ENCODE results near the gene PEX6.
"Not testable (repeated sequence)": the region's sequence is repeated elsewhere in the genome, so short reads cannot be mapped to it uniquely, and the experiment has no call there.

PEX6 gene

DNA sequence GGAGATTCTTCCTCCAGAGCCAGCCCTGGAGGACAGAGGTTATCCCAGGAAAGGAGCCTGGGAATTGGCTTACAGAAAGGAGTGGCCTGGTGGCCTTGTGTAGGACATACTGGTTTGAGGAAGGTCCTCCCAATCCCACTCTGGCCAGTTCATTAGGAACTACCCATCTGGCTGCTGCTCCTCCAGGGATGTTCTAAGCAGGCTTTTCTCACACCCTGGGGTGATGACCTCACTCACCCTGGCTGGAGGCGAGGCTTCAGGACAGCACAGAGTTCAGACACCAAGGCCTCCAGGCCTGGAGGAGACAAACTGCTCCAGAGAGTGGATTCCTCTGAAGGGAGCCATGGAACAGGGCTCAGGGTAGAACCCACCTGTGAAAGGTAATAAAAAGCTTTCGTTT is 9.6 kb downstream of the PEX6 start:
- FAIRE-seq: no peak
- no peak for DNase-seq (ENCODE audit: insufficient read length, low spot score)

DNA sequence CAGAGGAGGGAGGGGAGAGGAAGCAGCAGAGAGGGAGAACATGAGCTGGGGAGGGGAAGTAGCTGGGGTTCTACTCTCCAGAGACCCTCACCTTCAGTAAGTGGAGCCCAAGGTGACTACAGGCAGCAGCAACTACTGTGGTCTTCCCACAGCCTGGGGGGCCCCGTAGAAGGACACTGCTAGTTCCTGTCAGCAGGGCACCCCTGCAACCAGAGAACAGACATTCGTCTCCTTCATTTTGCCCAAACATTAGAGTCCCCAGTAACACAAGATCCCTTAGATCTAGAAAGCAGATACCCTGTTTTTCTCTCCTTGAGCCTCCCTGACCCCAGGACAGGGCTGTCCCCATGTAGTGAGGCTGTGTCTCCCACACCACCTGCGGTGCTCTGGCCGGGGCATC is 10.2 kb downstream of the PEX6 start:
- no peak for DNase-seq (ENCODE audit: insufficient read length, low spot score)
- no peak for FAIRE-seq

DNA sequence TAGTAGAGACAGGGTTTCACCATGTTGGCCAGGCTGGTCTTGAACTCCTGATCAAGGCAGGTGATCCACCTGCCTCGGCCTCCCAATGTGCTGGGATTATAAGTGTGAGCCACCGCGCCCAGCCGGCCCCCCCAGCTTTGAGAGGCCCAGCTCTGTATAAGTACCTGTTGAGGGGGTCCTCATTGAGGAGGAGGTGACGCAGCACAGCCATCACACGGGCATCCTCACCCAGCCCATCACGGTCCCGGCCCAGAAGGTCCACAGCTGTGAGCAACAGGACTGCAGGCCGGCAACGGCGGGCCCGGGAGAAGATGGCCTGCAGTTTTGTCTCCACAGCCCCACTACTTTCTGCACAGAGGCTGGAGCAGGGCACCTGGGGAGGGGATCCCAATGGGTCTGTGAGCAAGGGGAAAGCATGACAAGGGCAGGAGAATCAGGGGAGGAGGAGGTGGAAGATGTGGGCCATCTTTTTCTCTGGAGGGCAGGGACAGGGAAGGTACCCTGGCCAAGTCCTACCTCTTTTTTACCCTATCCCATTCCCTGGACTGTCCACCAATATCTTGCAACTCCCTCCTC is 10.8 kb downstream of the PEX6 start:
- no peak for DNase-seq (ENCODE audit: insufficient read length, low spot score)
- FAIRE-seq: no peak

DNA sequence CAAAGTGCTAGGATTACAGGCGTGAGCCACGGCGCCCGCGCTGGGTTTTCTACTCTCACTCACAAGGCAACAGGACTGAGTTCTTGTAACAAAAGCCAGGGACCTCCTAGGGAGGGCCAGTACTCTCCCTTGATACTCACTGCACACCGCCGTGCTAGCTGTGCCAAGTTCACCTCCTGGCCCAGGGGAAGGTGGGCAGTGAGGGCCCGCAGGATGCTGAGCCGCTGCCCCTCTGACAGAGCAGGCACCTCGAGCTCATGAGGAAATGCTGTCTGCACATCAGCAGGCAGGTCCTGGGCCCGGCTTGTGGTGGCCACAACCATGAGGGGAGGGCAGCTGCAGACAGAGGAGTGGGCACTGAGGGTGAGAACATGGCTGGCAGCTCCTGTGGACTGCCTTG is 11.8 kb downstream of the PEX6 start:
- FAIRE-seq (peak; percentile 58), DNase-seq (ENCODE audit: insufficient read length, low spot score) (no peak)

DNA sequence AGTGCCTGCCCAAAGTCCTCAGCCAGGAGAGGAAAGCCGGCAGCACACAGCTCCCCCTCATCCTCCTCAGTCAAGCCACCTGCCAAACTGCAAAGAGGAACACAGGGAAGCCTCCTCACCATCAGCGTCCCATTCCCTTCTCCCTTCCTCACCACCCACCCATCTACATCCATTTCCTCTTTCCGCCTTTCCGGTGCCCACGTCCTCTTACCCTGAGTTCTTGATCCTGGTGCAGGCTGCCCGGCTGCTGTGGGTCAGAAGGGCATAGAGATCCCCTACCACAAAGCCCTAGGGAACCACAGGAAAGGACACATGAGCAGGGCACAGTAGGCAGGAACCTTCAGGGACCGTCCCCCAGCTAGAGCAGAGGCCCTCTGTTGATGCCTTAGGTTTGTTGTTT is 12.4 kb downstream of the PEX6 start:
- FAIRE-seq: no peak
- no peak for DNase-seq (ENCODE audit: insufficient read length, low spot score)

DNA sequence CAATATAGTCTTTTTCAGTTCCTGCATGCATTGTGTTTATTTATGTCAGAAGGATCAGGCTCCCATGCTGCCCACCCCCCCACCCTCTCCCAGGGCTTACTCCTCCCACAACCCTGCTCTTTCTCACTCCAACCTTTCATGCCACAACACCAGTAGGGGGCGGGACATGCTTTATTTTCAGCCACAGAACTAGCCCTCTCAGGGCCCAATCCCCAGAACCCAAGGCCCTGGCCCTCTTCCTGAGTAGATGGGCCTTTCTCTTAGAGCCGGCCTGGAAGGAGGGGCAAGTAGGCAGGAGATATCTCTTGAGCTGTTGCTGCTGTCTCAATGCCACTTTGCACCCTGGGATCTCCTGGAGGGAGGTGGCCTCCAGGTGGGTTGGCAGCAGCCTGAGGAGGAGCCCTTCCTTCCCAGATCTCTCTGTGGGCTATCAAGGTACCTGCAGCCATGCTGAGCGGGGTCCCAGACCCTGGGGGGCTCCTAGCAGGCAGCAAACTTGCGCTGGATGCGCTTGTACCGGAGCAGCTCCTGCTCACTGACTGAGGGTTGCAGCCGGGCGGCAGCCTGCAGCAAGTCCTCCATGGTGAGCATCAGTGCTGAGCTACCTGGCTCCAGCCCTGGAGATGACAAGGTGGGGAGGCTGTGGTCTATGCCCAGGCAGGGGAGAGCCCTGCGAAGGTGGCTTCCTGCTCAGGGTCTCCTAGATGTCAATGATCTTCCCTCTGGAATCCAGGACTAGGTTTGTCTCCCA is 15.0 kb downstream of the PEX6 start:
- DNase-seq (ENCODE audit: insufficient read length, low spot score): peak; percentile 40

DNA sequence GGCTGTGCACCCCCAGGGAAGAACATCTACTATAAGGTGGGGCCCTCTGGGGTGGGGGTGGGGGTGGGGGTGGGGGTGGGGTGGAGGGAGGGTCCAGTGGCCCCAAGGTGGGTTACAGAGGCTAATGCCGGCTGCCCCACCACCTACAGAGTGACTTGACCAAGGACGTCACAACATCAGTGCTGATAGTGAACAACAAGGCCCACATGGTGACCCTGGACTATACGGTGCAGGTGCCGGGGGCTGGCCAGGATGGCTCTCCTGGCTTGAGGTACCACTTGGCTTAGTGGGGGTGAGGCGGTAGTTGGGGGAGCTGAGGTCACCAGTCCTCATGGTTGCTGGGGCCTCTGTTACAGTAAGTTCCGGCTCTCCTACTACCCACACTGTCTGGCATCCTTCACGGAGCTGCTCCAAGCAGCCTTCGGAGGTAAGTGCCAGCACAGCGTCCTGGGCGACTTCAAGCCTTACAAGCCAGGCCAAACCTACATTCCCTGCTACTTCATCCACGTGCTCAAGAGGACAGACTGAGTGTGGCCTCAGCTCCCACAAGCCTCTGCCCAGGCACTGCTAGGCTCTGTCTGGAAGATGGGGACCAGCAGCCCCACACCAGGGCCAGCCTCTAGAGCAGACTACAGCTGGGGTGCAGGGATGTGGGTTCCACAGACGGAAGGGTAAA is 15.7 kb downstream of the PEX6 start:
- FAIRE-seq: no peak
- DNase-seq (ENCODE audit: insufficient read length, low spot score): no peak

More for the DNA sequence above, 15.0 kb downstream of the PEX6 start:
- no peak for FAIRE-seq

DNA sequence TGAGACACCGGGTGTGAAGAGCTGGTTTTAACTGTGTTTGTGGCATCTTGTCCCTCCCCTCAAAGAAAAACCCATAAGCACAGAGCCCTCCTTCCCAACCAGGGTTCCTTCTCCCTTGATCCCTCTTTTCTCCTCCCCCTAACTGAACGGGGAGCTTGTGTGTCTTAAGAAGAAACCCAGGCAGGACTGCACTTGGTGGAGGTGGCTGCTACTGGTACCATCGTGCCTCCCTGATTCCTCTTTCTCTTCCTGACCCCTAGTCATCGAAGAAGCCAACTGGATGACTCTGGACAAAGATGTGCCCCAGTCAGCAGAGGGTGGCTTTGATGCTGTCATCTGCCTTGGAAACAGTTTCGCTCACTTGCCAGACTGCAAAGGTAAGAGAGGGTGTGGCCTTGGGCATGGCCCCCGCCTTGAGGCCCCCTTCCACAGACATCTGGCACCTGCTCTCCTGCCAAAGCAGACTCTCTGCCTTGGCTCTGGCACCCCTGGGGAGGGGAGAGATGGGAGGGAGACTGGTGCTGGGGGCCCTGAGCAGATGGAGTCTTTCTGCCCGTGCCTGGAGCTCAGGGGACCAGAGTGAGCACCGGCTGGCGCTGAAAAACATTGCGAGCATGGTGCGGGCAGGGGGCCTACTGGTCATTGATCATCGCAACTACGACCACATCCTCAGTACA is 16.3 kb downstream of the PEX6 start:
- no peak for FAIRE-seq

DNA sequence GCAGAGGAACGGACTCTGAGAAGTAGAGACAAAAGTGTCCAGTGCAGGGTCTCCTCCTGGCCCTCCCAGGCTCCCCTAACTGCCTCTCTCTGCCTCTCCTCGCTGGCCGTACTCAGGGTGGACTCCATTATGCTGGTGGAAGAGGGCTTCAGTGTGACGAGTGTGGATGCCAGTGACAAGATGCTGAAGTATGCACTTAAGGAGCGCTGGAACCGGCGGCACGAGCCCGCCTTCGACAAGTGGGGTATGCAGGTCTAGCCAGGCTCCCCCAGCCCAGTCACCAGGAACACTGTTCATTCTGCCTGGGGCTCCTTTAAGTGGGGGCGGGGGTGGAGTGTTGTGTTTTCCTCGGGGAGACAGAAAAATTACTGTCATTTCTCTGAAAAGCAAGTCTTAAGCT is 16.9 kb downstream of the PEX6 start:
- no peak for FAIRE-seq

More for the DNA sequence above, 16.3 kb downstream of the PEX6 start:
- DNase-seq (ENCODE audit: insufficient read length, low spot score): no peak

DNA sequence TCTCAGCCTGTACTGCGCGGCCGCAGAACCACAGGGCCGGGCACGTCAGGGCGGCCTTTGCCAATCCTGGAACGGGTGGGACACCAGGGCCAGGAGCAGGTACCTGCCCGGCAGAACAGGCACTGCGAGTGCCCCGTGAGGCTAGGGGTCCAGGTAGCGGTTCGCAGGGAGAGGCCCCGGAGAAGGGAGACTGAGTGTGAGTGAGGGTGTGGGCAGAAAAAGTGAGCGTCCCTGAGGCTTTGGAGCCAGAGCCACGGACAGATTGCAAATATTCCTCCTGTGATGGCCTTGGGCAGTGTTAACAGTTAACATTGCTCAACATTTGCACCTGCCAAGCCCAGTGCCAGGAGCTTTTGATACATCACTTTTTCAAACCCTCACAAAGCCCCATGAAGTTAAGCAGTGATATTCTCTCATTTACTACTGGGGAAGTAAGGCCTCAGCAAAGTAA is 17.9 kb downstream of the PEX6 start:
- DNase-seq (ENCODE audit: insufficient read length, low spot score) (no peak), FAIRE-seq (no peak)

More for the DNA sequence above, 16.9 kb downstream of the PEX6 start:
- no peak for DNase-seq (ENCODE audit: insufficient read length, low spot score)

DNA sequence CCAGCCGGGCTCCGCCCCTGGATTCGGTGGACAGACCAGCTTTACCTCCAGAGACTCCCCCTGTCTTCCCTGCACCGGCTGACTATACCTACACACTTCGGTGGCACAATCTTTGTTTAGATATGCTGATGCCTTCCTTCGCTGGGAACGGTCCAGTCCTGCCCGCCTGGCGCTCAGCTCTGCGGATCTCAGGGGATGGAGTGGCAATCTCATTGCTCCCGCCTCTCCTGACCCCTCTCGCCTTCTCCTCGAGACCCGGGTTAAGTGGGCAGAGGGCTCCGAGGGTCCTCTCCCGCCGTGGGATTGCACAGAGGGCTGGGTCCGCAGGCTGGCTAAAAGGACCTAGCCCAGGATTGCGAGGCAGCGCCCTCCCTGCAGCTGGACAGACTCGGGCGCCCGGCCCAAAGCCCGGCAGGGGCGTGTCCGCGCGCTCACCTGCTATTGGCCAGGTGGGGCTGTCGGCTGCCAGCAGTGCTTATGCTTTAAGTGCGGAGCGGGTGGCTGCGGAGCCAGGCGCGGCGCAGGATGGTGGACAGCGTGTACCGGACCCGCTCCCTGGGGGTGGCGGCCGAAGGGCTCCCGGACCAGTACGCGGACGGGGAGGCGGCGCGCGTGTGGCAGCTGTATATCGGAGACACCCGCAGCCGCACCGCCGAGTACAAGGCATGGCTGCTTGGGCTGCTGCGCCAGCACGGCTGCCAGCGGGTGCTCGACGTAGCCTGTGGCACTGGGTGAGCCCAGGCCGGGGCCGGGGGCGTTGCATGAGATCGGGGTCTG is 18.6 kb downstream of the PEX6 start, which contains the start of gene GNMT:
TSS of gene GNMT (plus strand) at position 512 of the 777 bp plus-strand sequence. CDS start at position 526, 14 bp downstream.
- FAIRE-seq (no peak), DNase-seq (ENCODE audit: insufficient read length, low spot score) (no peak)

DNA sequence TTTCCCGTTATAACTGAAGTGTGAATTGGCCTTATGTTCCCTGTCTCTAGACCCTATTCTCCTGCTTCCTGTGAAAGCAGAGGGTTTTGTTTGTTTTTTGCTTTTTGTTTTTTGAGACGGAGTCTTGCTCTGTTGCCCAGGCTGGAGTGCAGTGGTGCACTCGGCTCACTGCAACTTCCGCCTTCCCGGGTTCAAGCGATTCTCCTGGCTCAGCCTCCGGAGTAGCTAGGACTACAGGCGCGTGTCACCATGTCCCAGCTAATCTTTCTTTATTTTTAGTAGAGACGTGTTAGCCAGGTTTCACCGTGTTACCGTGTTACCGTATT is 19.1 kb downstream of the PEX6 start:
- FAIRE-seq (no peak), DNase-seq (ENCODE audit: insufficient read length, low spot score) (no peak)

DNA sequence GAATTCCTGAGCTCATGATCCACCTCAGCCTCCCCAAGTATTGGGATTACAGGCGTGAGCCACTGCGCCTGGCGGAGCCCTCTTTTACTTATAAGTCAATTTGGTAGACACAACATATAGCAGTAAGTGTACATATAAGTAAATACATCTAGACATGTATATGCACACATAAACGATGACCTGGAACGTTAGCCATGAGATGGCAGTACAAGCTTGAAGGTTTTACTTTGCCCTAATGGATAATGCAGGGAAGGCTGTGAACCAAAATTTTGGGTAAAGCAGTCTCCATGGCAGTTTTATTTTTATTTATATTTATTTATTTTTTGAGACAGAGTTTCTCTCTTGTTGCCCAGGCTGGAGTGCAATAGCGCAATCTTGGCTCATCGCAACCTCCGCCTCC is 20.9 kb downstream of the PEX6 start:
- FAIRE-seq (no peak), DNase-seq (ENCODE audit: insufficient read length, low spot score) (no peak)

DNA sequence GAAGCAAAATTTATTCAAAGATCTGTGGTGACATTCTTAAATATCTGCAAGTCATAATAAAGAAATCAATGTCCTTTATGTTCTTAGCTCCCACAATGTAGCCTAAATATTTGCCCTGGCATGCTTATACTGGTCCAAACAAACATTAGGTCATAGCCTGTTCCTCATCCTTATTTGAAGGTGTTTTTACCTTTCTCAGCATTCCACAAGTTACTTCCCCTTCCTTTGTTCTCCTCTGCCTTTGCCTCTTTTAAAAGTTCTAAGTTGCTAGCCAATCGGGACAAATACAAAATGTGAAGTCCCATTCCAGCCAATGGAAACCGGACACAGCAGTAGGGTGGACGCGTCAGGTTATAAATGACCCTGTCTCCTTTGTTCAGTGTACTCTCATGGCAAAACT is 24.6 kb downstream of the PEX6 start:
- DNase-seq (ENCODE audit: insufficient read length, low spot score); FAIRE-seq: not testable (repeated sequence)

DNA sequence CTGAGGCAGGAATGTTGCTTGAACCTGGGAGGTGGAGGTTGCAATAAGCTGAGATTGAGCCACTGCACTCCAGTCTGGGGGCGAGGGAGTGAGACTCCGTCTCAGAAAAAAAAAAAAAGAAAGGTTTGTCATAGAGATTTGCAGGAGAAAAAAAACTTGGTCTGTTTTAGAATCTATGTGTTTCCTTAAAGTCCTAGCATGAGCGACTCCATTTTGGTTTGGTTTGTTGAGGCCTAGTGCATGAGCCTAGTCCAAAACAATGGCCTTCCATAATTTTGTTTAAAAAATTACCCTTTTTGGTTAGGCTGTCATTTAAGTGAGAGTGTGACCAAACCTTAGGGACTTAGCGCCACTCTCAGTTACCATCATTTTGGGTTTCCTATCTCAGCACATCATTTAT is 26.6 kb downstream of the PEX6 start:
- DNase-seq (ENCODE audit: insufficient read length, low spot score): no peak
- no peak for FAIRE-seq

DNA sequence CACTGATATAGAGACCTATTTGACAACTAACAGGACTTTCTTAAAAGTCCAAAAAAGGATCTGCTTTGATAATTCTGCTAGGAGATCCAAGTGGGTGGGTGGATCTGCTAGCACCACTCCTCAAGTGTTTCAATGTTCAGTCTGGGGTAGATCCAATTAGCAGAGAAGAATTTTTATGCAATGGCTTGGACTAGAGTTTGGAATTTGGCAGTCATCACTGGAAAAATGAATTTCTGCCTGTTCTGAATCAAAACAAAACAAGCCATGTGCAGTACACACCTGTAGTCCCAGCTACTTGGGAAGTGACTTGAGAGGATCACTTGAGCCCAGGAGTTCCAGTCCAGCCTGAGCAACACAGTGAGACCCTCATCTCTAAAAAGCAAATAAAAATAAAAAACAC is 31.0 kb downstream of the PEX6 start:
- FAIRE-seq: no peak
- DNase-seq (ENCODE audit: insufficient read length, low spot score): no peak

DNA sequence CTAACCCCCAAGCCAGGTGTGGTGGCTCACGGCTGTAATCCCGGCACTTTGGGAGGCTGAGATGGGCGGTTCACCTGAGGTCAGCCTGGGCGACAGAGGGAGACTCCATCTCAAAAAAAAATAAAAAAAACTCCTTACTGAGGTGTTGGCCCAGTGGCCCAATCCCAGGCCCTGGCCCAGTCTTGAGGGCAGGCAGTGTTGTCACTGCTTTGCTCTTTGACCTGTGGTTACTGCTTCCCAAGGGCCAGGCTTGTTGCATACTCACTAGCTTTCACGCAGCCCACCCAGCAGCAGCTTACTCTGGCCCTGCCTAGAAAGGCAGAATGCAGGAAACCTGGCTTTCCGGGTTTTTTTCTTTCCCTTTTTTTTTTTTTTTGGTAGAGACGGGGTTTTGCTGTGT is 36.5 kb downstream of the PEX6 start:
- DNase-seq (ENCODE audit: insufficient read length, low spot score) (no peak), FAIRE-seq (no peak)

DNA sequence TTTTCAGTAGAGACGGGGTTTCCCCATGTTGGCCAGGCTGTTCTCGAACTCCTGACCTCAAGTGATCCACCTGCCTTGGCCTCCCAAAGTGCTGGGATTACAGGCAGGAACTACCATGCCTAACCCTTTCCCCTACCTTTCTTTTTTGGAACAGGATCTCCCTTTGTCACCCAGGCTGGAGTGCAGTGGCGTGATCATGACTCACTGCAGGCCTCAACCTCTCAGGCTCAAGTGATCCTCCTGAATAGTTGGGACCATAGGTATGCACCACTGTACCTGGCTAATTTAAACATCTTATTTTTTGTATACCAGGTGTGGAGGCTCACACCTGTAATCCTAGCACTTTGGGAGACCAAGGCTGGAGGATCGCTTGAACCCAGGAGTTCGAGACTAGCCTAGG is 37.6 kb downstream of the PEX6 start:
- not testable (repeated sequence) for DNase-seq (ENCODE audit: insufficient read length, low spot score); FAIRE-seq

DNA sequence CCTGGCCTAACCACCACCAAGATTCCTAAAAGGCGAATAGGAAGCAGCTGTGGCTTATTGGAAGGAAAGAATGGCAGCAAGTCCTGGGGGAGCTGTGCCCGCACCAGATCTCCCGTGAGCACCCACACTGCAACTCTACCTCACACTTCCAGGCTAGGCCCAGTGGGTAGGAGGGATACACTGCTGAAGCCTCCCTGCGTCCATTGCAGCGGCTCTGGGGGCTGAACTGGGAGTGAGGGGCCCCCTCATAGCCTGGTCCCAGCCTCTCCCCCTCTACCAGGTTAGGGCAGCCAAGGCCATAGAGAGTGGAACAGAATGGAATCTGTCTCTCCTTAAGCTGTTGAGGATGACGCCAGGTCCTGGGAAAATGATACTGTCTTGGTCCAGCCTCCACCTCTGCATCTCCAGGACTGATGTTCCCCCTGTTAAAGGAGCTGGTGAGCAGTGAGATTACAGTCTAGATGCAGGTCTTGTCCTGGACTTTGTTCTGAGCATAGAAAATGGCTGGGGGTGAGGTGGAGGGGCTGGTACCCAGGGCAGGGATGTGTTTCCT is 38.4 kb downstream of the PEX6 start:
- FAIRE-seq: no peak
- no peak for DNase-seq (ENCODE audit: insufficient read length, low spot score)

DNA sequence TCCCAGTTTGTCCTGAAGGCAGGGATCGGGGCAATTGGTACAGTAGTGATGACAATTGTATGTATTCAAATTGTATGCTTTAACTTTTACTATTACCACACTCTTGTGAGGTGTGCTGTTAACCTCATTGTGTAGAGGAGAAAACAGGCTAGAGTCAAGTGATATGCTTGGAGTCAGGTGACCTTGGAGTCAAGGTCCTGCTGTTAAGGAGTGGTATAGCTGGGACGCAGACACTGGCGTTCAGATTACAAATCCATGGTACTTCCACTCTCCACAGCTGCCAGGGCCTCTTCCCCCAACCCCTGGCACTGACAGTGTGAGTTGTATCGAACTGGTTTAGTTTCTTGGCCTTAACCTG is 39.2 kb downstream of the PEX6 start:
- DNase-seq (ENCODE audit: insufficient read length, low spot score) (no peak), FAIRE-seq (no peak)

Measured in HTR-8/SVneo (cell line).